HG03060 (cell line): ENCODE data around the gene MAGI3.
"Not testable (repeated sequence)": the region's sequence is repeated elsewhere in the genome, so short reads cannot be mapped to it uniquely, and the experiment has no call there.

Experiments
- ATAC-seq: cut with Tn5 transposase; IDR thresholded peaks from one replicate; pipeline ENCODE4 v1.9.1; 2021; ENCODE audit warnings: low read depth, moderate number of reproducible peaks; ENCODE audit not compliant: unreplicated experiment

The MAGI3 gene

DNA sequence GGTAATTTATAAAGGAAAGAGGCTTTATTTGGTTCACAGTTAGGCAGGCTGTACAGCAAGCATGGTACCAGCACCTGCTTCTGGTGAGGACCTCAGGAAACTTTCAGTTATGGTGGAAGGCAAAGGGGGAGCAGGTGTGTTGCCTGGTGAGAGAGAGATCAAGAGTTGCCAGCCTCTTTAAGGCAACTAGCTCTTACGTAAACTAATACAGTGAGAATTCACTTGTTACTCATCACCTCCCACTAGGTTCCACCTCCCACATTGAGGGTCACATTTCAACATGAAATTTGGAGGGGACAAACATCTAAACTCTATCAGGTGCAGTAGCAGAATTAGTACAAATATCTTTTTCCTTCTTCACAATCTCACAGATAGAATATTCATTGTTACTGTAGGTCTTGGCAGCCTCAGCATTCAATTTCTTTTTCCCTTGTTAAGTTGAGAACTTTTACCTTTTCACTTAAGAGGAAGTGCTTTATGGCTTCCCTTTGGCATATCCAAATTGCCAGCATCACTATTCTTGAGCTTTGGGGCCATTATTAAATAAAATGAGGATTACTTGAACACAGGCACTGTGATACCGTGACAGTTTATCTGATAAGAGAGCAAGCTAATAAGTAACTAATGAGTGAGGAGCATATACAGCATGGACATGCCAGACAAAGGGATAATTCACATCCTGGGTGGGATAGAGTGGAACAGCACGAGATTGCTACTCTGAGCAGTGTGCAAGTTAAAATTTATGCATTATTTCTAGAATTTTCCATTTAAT, 48.4 kb downstream of the MAGI3 start:
- no peak for ATAC-seq

- ATAC-seq, result no peak
Observed at GRCh38 chr1:113439277-113439670, 49.0 kb downstream of the MAGI3 start.

DNA sequence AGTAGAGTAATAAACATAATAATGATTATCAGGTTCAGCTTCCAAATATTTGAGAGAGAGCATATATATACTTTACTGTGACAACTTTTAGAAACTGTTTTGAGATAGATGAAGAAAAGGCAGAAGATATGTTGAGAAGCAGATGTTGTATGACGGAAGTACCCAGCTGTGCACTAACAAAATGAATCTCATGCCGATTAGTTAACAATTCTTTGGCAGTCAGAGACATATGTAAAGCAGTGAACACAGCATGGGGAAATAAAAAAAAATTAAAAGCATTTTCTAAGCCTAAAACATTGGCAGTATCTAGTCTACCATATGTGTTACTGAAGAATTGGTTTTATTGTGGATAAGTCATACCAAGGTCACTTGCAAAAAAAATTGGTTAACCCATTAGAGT, 51.8 kb downstream of the MAGI3 start:
- ATAC-seq, result no peak

DNA sequence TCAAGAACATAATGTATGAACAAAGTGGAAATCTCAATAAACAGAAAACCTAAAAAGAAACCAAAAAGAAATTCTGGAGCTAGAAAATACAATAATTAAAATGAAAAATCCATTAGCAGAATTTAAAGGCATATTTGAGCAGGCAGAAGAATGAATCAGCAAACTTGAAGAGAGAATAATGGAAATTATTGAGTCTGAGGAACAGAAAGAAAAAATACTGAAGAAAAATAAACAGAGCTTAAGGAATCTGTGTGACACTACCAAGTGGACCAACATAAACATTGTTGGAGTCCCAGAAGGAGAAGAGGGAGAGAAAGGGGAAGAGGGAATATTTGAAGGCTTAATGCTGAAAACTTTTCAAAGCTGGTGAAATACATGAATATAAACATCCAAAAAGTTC, 54.5 kb downstream of the MAGI3 start:
- no peak for ATAC-seq

GRCh38 chr1:113451710-113452109, 61.4 kb downstream of the MAGI3 start:
- no peak for ATAC-seq

GRCh38 chr1:113452921-113453770, 62.8 kb downstream of the MAGI3 start:
- no peak for ATAC-seq

- no peak for ATAC-seq
Observed at GRCh38 chr1:113453771-113454083, 63.4 kb downstream of the MAGI3 start.

- ATAC-seq, result no peak
Observed at GRCh38 chr1:113455374-113455773, 65.1 kb downstream of the MAGI3 start.

- ATAC-seq, result no peak
Observed at GRCh38 chr1:113456967-113457366, 66.7 kb downstream of the MAGI3 start.

GRCh38 chr1:113459279-113459678, 69.0 kb downstream of the MAGI3 start:
- no peak for ATAC-seq

GRCh38 chr1:113467991-113468390, 77.7 kb downstream of the MAGI3 start:
- no peak for ATAC-seq

GRCh38 chr1:113478427-113479195, 88.3 kb downstream of the MAGI3 start:
- ATAC-seq, result not testable (repeated sequence)

GRCh38 chr1:113479713-113480676, 89.7 kb downstream of the MAGI3 start:
- no peak for ATAC-seq

DNA sequence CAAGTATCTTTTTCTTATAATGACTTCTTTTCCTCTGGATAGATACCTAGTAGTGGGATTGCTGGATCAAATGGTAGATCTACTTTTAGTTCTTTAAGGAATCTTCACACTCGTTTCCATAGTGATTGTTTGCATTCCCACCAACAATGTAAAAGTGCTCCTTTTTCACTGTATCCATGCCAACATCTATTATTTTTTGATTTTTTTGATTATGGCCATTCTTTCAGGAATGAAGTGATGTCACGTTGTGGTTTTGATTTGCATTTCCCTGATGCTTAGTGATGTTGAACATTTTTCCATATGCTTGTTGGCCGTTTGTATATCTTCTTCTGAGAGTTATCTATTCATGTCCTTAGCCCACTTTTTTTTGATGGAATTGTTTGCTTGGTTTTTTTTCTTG, 94.8 kb downstream of the MAGI3 start:
- ATAC-seq, result not testable (repeated sequence)

GRCh38 chr1:113488576-113489177, 98.4 kb downstream of the MAGI3 start:
- ATAC-seq, result no peak

DNA sequence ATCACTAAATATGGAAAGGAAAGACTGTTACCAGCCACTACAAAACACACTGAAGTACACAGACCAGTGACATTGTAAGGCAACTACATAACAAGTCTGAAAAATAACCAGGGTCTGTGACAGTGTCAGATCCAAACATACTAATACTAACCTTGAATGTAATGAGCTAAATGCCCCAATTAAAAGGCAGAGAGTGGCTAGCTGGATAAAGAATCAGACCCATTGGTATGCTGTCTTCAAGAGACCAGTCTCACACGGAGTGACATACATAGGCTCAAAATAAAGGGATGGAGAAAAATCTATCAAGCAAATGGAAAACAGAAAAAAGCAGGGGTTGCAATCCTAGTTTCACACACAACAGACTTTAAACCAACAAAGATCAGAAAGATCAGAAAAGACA, 100.1 kb downstream of the MAGI3 start:
- ATAC-seq, result no peak

DNA sequence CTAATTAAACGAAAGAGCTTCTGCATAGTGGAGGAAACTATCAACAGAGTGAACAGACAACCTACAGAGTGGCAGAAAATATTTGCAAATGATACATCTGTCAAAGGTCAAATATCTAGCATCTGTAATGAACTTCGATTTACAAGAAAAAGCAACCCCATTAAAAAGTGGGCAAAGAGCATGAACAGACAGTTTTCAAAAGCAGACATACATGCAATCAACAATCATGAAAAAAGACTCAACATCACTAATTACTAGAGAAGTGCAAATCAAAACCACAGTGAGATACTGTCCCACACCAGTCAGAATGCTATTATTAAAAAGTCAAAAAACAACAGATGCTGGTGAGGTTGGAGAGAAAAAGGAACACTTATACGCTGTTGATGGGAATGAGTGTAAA, 103.2 kb downstream of the MAGI3 start:
- no peak for ATAC-seq

DNA sequence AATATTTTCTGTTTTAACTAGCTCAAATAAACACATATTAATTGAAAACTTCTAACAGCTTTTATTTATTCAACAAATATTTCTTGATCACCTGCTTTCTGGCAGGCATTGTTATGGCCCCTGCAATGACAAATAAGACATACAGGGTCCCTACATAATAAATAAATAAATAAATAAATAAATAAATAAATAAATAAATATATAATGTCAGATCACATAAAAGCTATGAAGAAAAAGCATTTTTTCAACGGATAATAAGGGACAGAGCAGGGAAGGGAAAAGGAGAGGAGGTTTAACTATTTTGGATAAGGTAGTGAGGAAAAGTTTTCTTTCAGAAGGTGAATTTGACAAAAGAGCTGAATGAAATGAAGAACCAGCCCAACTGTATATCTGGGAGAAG, 115.0 kb downstream of the MAGI3 start:
- no peak for ATAC-seq

DNA sequence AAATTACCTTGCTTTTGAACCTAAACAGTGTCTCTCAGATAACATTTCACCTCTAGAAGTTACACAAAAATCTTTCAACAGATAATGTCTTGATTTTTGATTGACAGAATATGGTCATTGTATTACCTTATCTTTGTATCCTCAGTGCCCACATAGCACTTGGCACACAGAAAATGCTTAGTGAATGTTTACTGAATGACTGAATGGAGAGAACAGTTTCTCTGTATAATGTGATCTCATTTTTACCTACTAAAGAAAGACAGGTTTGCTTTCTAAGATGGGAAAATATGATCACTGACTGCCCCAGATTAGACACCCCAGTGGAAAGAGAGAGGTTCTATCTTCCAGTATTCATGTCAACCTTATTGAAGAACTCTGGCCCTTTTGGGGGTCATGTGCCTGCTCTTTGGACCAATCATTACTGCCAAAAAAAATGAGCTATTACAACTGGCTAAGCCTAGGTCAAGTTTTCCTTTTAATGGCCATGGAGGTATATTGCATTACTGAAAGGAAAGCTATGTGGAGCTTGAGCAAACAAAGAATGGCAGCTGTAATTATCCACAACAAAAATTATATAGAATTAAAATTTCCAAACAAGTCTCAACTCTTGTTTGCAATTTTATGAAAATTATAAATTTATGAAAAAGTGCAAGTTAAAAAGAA, 117.4 kb downstream of the MAGI3 start:
- no peak for ATAC-seq
